Hematopoietic multipotent progenitor cell (in vitro differentiated cells): ENCODE data around the gene BACE1. TPM values are rescaled to one million over a fixed set of nuclear protein-coding genes. Genes with fewer than 3 reads are reported as not detected.
"Not testable (repeated sequence)": the region's sequence is repeated elsewhere in the genome, so short reads cannot be mapped to it uniquely, and the experiment has no call there.

Experiments
- DNase-seq, 3 donors: peaks; one replicate each; pipeline ENCODE4 v3.0.0-alpha.2; 2011 to 2015; ENCODE audit warnings: low read depth in 2 of 3, low spot score in 2 of 3
- total RNA-seq: library from RNA; depleted of rRNA; stranded (reverse); fragments of >200 nt; gene quantifications from one replicate; pipeline ENCODE4 v1.2.3, GENCODE V29; 2012

Gene BACE1
- 17.0 TPM for total RNA-seq

DNA sequence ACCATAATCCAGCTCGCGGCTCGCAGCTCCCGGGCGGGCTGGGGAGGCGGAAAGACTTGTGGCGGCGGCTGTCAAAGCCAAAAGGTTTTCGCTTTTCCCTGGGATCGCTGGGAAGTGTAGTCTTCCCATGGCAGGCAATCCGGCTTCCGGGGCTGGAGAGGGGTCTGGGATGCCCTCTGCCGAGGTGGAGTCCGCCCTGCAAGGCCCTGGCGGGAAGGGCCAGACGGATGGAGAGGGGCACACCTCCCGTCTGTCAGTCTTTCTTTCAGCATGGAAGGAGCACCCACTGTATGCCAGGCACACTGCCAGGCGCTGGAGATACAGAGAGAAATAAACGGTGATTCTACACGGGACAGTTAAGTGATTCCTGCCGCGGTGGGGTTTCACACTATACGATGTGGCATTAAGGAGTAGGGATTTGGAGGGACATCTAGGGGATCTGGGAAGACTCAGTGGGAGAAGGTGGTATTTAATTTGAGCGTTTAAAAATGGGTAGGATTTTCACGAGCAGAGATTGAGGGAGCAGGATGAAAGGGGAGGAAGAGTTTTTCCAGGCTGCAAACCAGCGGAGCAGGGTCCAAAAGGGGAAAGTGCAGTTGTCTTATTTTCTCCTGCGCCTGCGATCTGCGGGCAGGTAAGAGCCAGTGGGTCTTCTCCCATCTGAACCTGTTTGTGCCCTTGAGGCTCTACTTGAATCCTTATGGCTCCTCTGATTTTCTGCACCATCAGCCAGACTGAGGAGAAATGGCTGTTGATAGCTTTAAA lies at the start of gene BACE1:
TSS of gene BACE1 (minus strand) at position 60 of the 765 bp plus-strand sequence. CDS start 461 bp downstream, outside the sequence.
- peak in 2 of 3 donors; percentile 40 to 41 for DNase-seq

DNA sequence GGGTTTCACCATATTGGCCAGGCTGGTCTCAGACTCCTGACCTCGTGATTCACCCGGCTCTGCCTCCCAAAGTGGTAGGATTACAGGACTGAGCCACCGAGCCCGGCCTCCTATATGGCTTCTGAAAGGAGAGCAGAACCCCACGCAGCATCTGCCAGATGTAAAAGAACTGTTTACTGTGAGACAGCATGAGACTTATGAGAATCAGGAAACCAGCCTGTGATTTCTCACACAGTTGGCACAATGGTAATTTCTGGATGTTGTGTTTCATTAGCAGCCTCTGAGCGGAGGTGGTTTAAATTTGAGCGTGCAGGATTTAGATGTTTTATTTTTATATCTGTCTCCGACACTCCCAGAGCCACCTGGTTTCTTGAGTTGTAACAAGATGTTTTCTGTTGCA lies 45.4 kb upstream of the BACE1 start:
- DNase-seq = no peak

DNA sequence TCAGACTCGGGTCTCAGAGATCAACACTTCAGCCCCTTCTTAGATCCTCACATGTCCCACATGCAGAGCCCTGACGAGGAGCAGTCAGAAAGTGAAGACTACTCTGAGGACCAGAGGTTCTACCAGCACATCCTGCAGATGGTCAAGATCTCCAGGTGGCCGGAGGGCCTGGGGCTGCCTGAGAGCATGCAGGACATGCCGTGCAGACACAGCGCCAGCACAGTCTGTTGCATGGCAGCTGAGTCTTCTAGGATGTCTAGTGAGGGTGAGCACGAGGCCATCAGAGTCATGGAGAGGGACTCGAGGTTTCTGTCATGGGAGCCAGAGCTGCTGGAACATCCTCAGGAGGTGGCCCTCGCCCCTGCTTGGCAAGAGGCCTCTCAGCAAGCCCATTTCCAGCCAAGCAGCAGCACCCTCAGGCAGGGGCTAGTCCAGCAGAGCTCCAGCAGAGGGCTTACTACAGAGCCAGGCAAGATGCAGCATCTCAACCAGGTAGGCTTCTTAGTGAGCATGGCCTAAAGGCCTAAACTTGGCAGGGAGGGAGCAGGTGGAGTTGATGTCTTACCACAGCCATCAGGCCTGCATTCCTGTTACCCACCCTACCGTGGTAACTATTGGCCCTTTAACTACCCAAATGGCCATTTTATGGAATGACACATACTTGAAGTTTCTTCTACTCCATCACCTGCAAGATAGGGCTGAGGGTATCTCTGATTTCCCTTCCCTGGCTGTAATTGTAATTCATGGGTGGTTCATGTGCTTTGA lies 40.3 kb upstream of the BACE1 start:
- DNase-seq = no peak

DNA sequence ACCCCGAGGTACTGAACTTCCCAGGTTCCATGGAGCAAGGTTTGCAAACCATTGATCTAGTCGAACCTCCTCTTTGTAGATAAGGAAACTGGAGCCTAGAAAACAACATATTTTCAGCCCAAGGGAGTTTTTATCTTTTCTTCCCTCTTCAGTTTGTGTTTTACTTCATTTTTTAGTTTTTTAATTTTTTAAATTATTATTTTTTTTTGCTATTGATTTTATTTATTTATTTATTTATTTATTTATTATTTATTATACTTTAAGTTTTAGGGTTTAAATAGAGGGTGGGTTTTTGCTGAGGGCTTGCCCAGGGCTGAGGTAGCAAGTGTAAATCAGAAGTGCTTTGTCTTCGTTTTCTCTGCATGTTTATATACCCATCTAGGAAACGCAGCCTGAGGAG lies 38.5 kb upstream of the BACE1 start:
- DNase-seq = no peak

DNA sequence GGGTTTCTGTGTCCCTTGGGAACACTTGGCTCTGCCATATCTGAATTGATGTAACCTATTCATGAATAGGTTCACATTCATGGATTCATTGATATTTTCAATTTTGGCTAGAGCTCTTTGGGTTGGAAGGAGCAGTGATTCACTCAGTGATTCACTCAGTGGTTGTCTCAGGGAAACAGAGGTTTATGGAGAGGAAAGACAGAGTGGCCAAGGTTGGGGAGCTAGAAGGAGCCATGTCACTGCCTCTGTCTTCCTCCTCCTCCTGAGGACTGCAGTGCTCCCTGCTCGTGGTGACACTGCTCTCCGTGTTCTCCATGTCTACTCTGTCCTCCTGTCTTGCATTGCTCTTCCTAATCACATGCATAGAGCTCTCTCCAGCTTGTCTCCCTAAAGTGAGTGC lies 29.0 kb upstream of the BACE1 start:
- DNase-seq = no peak

DNA sequence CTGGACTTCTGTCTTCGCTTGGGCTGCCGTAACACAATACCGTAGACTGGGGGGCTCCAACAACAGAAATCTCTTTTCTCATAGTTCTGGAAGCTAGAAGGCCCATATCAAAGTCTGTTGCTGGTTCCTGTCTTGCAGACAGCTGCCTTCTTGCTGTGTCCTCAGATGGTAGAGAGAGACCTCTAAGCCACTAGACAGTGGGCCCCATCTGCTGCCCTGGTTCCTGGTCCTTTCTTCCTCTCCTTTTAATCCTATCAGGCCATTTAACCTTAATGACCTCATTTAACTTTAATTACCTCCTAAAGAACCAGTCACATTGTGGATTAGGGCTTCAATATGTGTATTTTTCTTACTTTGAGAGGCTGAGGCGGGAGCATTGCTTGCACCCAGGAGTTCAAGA lies 21.0 kb upstream of the BACE1 start:
- DNase-seq = no peak

DNA sequence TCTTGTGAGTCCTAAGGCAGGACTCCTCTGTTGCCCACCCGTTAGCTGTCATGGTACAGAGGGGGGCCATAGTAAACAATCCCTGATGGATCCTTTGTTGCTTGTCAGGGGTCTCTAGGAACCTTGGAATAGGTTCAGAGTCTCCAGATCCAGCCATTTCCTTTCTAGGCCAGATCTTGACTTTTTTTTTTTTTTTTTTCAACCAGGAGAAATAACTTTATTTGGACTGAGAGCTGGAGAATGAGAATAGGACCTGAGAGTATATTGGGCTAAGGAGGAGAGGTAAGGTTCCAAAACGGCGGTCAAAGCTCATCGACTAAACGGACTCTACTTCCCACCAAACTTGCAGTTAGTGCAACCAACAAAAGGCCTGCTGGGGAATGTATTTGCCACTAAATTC lies 19.3 kb upstream of the BACE1 start:
- DNase-seq = no peak

DNA sequence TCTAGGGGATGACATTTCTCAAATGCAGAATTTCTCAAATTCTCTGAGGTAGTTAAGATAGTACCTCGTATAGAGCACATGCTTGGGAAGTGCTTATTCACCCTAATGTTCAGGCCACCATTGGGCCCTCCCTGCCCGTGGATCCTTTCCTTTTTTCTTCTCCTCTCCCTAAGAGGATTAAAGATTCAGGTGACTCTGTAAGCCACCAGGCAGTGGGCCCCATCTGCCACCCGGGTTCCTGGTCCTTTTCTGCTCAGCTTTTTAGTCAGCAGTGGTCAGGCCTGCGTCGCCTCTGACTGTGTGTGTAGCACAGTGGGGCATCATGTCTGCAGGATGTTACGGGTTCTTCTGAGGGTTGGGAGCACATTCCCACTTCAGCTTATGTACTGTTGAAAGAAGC lies 18.8 kb upstream of the BACE1 start:
- DNase-seq = no peak

DNA sequence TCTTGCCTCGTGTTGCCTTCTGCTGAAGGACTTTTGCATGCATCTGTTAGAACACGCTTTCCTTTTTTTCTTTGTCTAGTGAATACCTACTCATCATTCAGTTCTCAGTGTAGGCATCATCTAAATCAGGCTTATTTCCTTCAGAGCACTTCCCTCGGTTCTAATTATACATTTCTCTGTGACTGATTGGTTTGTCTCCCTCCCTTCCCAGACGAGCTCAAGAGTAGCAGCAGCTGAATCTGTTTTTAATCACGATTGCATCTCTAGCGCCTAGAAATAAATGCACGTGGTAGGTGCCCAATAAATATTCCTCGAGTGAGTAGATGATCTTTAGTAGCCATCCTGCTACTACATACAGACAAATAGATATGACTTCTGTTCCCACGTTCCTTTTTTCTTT lies 17.9 kb upstream of the BACE1 start:
- no peak for DNase-seq

DNA sequence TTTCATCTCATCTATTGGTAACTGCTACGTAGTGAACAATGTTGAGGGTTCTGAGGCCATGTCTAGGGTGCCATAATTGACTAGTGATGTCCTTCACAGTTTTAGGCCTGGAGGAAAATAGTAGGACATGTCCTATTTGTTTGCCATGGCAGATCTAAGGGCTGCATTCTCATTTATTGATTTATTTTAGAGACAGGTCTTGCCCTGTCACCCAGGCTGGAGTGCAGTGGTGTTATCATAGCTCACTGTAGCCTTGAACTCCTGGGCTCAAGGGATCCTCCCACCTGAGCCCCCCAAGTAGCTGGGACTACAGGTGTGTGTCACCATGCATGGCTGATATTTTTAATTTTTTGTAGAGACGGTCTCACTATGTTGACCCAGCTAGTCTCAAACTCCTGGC lies 16.8 kb upstream of the BACE1 start:
- DNase-seq = no peak

DNA sequence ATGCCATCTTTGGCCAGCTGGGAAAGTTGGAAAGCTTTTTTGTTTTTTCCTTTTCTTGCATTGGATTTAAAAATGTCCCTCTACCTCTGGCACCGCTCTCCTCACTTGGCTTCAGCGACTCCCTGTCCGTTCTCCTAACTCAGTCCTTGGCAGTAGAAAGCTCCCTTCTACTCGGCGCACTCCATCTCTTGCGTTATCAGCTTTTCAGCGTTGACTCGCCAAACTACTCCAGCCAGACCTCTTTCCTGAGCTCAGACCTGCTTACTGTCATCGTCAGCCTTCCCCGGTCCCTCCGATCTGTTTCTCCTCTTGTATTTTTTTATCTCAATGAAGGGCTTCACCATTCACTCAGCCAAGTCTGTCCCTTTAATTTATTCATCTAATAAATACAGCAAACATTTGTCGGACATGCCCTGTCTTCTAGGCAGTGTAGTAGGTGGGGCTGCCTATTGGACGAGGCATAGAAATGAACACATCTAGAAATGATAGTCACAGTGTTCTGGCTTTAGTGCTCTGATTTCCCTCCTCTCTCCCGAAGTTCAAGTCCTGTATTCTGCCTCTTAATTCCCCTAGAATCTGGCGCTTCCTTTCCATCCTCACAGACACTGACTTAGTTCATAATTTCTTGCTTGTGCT lies 12.4 kb upstream of the BACE1 start:
- peak in 2 of 3 donors; percentile 3 to 27 for DNase-seq

DNA sequence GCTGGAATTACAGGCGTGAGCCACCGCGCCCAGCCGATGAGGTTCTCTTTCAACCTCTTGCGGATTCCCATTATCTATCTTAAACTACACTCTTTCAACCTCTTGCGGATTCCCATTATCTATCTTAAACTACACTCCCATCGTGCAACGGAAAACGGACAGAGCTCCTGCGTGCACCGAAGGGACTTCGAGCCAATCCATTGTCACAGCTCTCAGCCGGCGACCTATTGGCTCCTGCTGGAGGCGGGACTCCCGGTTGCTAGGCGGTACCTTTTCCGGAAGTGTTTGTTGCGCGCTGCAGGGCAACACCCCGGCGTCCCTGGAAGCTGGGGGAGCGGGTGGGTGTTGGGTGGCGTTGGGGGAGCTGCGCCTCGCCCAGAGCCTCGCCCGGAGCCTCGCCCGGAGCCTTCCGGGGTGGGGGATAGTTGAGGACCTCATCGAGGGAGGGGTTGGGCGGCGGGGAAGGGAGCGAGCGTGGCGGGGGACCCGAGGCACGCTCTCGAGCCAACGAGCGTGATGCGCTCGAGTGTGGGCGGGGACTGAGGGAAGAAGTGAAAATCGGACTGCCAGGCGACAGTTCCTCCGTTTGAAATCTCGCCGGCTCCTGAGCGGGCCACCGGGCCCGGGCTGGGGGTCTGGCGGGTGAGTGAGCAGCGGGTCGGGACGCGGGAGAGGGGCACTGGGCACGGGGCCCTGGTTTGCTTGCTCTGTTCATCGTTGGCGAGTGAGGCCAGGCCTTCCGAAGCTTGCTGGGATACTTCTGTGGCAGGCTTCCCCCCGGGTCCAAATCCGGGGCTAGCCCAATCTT lies 11.7 kb upstream of the BACE1 start, which contains the start of gene CEP164:
TSS of gene CEP164 (plus strand) at position 288 of the 808 bp plus-strand sequence. CDS start 10,733 bp downstream, outside the sequence.
- peak; percentile 76 to 96 (median 92) for DNase-seq

DNA sequence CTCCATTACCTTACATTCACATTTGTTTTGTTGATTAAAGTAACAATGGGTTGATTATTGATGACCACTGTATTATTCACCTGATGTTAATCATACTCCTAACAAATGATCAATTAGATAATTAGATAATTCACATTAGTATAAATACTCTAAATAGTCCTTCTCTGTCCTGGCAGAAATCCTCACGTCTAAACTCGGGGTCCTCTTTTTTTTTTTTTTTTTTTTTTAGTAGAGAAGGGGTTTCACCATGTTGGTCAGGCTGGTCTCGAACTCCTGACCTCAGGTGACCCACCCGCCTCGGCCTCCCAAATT lies 11.2 kb upstream of the BACE1 start:
- not testable (repeated sequence) for DNase-seq

DNA sequence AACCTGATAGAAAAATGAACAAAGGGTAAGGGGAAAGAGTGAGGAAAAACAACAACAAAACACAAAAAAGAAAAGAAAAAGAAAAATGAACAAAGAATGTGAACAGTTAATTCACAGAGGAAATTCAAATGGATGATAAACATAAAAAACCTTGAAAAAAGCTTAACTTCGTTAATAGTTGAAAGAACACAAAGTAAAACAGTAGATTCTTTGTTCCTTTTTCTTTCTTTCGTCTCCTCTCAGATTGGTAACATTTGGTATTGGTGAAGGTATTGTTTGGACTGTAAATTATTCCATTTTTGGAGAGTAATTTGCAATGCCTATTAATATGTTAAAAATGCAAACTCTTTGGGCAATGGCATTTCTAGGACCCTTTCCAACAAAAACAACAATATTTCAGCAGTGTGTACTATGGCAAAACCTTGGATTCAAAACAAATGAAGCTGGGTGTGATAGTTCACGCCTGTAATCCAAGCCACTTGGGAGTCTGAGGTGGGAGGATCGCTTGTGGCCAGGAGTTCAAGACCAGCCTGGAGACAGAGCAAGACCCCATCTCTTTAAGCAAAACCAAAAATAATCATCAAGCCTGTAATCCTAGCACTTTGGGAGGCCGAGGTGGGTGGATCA lies 3.3 kb upstream of the BACE1 start:
- no peak for DNase-seq

DNA sequence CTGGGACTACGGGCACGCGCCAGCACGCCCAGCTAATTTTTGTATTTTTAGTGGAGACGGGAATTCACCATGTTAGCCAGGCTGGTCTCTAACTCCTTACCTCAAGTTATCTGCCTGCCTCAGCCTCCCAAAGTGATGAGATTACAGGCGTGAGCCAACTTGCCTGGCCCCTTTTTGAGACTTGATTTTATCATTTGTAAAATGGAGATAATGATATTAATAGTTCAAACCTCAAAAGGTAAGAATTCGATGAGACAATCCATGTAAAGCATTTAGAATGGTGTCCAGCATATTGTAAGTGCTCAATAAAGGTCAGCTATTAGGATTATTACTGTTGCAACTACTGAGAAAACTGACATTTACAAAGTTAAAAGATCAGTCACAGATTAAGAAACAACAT lies 2.7 kb upstream of the BACE1 start:
- DNase-seq = no peak

DNA sequence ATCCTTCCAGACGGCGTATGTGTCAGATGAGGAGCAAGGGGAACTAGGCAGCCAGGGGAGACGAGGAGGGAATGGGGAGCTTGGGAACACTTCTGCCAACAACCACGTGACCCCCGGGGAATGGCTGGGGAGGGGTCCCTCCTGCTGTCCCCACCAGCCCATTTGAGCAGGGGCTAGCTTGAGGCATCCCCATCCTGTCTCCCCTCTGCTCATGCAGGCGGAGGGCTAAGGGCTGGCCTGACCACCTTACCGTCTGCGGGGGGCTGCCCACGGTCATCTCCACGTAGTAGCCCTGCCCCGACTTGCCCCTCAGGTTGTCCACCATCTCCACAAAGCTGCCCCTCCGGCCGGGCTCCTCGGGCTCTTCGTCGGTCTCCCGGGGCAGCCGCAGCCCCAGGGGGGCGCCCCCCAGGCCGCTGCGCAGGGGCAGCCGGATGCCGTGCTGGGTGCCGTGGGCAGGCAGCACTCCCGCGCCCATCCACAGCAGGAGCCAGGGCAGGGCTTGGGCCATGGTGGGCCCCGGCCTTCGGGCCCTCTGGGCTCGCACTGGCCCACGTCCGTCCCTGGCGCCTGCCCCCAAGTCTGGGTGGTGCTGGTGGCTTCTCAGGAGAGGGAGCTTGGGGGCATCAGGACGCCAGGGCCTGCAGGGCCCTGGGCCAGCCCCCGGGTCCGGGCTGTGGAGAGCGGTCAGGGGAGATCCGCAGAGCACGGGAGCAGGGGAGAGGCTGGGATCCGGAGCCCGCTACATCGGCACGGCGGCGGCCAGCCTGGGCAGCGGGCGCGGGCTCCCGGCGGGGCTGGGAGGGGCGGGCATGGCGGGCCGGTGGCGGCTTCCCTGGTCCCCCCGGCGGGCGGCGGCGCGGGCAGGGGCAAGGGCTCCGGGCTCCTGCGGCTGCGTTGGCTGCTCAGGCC lies 515 bp downstream of the BACE1 start:
- peak in 2 of 3 donors; percentile 10 to 12 for DNase-seq

DNA sequence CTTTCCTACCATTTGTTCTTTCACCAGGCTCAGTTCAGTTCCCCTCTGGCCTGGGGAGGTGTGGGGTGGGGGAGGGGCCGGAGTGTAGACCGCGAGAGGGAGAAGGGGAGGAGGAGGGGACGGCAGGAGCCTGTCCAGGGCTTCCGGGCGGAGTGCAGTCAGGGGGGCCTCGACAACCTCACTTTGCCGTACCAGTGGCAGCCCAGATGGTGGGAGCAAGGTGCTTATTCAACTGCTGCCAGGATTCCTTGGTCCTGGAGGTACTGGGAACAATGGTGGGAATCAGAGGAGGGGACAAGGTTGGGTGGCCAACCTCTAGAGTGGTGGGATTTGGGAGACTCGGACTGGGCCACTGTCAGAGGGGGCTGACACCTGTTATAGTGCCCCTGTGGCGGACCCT lies 1.2 kb downstream of the BACE1 start:
- DNase-seq = peak in 2 of 3 donors; percentile 20 to 45

DNA sequence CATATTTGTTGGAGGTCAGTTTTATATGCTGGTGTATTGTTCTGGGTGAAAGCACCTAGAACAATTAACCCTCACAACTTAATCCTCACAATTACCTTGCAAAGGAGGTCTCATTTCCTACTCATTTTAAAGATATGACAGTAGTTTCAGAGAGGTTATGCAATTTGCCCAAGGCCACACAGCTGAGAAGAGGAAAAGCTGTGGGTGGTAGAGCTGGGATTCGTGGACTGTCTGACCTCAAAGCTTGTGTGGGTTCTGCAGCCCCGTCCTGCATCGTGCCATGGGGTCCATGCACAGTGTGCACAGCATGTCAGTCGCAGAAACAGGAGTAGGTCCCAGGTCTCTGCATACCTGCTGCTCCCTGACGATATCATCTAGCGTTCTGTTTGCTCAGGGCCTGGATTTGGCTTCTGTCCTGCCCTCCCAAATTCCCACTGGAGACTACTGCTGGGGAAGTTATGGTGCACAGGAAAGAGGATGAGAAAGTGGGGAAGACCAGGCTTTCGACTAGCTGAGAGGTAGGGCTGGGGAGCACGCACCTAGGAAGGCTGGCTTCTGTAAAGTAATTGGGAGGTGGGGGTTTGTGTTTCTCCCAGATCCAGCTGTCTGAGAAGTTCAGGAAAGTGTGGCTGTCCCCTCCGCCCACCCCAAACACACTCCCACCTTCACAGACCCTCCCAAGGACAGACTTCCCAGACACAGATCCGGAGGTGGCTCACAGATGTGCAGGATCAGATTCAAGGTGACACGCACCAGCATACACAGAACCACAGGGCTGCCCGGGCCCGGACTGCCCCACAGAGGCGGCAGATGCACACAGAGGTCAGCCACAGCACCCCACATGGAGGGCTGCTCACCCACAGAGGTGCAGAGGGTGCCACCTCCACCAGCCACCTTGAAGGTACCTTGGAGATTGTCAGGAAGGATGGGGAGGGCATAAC lies 2.0 kb downstream of the BACE1 start:
- DNase-seq = no peak
